GM19193 (cell line): ENCODE measurements around the gene PEX6.

ENCODE experiments used
- POLR2A ChIP-seq: IDR thresholded peaks from 4 replicates; pipeline ENCODE4 v1.6.1; 2011; ENCODE audit not compliant: insufficient read depth, insufficient read length; ENCODE audit errors: extremely low read depth

Gene PEX6

DNA sequence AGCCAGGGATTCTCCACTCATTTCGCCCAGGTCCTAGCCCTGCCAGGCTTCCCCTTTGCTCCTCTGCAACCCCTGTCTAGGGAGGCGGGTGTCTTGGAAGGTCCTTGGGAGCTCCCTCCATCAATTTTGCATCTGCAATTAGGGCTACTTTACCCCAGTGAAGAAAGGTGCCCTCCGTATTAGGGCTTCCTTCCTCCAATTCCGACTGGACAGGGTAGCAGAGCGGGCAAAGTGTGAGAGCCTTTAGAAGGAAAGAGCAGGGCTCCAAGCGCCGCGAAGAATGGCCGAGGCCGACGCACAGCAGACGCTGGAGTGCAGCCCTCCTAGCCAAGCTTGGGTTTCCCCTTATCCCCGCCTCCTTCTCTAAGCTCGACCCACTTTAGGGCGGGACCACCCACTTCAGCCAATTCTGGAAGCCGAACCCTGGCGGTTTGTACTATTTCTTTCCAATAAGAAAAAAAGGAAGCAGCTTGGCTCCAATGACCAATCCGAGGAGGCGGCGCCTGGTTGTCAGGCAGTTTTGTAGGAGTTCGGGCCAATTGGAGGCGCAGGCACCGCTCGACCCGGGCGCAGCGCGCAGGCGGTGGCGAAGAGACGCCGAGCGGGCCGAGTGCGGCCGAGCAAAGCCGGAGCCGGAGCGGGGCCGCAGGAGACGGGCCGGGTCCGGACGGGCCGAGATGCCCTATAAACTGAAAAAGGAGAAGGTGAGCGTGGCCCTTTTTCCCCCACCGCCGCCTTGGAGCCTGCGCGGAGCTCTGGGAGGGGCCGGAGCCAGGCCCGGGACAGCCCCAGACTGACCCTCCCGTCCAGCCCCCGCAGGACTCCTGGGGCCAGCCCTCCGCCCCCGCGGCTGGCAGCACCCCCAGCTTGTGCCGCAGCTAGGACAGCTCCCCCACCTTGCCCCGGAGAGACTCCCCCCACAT is 5.3 kb upstream of the PEX6 start, which contains the start of gene PPP2R5D:
TSS of gene PPP2R5D (plus strand) at position 570 of the 923 bp plus-strand sequence. CDS start at position 678, 108 bp downstream.
- peak; percentile 92 for TF ChIP-seq POLR2A

DNA sequence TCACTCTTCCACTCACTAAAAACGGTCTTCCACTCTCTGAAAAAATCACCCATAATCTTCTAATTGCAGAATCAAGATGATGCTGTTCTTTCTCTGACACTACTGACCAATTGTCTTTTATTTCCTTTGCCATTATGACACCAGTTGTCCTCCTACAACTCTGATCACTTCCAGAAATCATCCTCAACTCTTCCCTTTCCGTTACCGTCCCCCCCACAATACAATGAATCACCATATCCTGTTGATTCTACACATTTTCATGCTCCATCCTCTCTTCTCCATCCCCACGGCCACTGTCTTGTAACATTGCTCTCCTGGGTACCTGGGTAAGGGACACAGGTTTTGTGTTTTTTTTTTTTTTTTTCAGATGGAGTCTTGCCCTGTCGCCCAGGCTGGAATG is 2.9 kb upstream of the PEX6 start:
- no peak for TF ChIP-seq POLR2A

DNA sequence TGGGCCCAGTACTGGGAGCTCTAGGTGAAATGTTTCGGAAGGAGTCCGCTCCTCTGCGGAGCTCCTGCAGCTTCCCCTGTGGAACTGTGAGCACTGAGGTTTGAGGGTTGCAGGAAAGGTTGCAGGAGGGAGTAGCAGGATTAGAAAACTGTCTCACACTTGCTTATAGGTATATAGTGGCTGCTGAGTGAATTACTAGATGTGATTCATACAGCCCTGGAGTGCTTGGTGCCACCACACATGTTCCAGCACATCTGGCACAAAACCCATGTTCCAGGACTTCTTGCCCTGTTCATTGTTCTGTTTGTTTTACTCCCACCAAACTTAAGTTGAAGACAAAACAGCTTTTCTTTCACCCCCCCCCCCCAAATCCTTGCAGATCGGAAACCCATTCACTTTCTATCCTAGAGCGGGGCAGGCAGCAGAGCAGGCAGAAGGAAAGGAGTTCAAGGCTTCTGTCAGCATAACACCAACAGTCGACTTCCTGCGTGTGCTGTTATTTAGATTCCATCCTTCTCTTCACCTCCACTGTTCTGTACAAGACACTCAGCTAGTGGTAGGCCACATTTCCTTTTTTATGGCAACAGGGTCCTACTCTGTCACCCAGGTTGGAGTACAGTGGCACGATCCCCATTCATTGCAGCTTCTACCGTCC is 669 bp upstream of the PEX6 start:
- no peak for TF ChIP-seq POLR2A

DNA sequence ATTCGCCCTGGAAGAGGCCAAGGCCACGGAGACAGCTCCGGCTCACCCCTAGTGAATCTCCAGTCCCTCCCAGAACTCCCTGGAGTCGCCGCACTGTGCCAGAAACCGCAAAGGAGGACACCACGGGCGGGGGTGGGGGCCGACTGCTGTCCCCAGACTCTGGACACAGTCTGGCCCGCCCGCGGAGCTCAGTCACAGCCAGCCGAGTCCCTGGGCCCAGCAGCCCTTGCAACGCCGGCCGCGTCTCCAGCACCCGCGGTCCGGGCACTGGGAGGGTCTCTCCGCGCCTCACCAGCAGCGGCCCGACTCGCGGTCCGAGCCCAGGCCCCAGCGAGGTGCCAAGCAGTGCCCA is 518 bp downstream of the PEX6 start:
- TF ChIP-seq POLR2A = no peak

DNA sequence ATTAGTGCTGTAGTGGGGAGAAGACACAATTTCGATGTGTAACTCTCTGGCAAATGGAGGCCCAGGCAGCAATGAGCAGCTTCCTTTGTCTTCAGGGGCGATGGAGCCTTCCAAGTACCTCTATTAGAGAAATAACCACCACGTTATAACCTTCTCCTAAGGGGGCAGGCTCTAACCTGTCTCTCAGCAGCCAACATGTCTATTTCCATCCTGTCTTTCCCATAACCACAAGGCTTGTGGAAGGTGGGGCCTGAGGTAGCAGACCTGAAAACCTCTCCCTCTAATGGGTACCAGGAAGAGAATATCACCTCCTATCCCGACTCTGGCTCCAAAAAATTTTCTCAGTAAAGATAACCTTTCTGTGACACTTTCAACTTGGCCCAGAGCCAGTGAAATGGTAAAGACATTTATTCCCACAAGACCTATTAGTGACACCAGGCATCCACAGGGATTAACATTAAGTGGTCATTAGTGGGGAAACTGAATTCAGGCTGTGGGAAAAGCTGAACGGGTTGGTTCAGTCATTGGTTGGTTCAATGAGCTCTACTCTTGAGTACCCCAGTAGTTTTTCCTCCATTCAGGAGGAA is 4.0 kb downstream of the PEX6 start:
- TF ChIP-seq POLR2A = no peak

DNA sequence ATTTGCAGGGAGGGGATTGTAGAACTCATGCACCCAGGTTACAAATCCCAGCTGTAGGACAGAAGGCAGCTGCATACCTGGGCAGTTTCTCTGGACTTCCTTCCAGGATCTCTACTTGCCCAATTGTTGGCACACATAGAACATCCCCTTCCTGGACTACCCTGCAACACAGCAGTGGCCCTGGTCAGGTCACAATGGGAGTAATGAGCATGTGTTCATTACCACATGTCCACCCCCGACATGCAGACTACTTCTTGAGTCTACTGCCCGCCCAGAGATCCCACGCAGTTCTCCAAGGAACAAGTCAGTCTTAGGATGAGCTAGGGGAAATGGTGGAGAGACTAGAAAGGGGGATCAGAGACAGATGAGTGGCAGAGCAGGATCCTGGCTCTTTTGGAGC is 5.1 kb downstream of the PEX6 start:
- TF ChIP-seq POLR2A = no peak

DNA sequence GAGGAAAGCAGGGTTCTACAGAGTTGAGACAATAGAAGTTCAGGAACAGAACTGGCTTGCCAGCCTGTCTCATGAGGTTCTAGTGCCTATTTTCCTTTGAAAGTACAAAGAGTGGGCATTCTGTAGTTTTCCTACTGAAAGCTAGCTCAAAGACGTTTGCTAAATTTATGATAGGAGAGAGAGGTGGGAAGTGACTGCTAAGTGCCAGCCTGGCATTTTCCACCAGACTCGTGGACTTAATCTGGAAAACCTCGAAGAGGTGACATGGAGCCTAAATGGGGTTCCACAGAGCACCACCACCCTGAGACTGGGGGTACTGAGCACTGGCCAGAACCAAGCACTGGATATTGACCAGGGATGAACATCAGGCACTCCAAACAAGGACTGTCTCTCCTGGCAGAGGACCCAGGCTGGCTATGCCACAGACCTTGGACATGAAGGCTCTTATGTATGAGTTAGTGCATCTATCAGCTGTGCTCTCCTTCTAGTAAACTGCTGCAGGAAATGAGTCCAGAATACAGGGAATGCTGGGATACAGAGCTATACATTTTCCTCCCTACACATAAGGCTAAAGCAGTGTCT is 7.1 kb downstream of the PEX6 start:
- no peak for TF ChIP-seq POLR2A

DNA sequence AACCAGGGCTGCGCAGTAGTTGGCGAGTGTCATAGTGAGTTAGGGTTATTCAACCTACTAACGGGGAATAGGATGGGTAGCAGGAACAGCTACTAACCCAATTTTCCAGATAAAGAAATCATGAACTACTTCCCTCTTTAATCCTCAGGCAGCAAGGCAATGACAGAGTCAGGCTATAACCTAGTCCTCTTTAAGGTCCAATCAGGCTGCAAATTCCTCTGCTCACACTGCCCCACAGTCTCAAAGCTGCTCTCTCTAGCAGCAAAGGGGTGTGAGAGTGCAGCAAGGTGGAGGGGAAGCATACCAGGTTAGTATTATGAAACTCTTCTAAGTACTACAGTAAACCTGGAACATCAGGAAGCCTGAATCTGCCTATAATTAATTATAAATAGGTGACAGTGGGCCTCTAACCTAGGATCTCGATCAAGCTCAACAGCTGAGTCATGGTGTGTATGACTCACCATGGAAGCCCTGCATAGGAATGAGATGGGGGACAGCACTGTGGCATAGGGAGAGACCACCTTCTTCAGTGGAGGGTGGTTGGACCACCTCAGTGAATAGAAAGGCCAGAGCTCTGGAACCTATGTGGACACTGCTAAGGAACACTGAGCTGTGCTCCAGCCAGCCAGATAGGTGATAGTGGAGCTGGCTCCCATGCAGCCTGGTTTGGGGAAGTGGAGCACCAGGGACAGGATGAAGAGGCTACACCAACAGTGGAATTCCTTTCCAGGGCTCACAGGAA is 7.9 kb downstream of the PEX6 start:
- no peak for TF ChIP-seq POLR2A

DNA sequence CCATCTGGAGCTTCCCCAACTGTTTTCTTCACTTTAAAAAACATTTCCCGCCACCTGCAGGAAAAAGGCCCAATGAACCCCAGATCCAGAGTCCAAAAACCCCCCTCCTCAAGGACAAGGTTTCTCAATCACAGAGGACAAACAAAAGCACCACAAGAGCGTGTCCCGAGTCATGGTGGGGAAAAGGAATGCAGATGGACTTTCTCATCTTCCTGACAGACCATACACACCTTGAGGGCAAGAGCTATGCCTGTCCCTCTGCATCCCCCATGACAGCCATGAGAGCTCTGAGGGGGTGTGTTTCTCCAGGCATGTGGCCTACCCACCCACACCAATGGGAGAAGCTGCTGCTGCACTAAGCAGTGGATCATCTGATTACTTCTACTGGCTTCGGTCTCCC is 9.0 kb downstream of the PEX6 start:
- TF ChIP-seq POLR2A = no peak

DNA sequence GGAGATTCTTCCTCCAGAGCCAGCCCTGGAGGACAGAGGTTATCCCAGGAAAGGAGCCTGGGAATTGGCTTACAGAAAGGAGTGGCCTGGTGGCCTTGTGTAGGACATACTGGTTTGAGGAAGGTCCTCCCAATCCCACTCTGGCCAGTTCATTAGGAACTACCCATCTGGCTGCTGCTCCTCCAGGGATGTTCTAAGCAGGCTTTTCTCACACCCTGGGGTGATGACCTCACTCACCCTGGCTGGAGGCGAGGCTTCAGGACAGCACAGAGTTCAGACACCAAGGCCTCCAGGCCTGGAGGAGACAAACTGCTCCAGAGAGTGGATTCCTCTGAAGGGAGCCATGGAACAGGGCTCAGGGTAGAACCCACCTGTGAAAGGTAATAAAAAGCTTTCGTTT is 9.6 kb downstream of the PEX6 start:
- TF ChIP-seq POLR2A = no peak

DNA sequence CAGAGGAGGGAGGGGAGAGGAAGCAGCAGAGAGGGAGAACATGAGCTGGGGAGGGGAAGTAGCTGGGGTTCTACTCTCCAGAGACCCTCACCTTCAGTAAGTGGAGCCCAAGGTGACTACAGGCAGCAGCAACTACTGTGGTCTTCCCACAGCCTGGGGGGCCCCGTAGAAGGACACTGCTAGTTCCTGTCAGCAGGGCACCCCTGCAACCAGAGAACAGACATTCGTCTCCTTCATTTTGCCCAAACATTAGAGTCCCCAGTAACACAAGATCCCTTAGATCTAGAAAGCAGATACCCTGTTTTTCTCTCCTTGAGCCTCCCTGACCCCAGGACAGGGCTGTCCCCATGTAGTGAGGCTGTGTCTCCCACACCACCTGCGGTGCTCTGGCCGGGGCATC is 10.2 kb downstream of the PEX6 start:
- no peak for TF ChIP-seq POLR2A

DNA sequence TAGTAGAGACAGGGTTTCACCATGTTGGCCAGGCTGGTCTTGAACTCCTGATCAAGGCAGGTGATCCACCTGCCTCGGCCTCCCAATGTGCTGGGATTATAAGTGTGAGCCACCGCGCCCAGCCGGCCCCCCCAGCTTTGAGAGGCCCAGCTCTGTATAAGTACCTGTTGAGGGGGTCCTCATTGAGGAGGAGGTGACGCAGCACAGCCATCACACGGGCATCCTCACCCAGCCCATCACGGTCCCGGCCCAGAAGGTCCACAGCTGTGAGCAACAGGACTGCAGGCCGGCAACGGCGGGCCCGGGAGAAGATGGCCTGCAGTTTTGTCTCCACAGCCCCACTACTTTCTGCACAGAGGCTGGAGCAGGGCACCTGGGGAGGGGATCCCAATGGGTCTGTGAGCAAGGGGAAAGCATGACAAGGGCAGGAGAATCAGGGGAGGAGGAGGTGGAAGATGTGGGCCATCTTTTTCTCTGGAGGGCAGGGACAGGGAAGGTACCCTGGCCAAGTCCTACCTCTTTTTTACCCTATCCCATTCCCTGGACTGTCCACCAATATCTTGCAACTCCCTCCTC is 10.8 kb downstream of the PEX6 start:
- no peak for TF ChIP-seq POLR2A

DNA sequence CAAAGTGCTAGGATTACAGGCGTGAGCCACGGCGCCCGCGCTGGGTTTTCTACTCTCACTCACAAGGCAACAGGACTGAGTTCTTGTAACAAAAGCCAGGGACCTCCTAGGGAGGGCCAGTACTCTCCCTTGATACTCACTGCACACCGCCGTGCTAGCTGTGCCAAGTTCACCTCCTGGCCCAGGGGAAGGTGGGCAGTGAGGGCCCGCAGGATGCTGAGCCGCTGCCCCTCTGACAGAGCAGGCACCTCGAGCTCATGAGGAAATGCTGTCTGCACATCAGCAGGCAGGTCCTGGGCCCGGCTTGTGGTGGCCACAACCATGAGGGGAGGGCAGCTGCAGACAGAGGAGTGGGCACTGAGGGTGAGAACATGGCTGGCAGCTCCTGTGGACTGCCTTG is 11.8 kb downstream of the PEX6 start:
- TF ChIP-seq POLR2A = no peak

DNA sequence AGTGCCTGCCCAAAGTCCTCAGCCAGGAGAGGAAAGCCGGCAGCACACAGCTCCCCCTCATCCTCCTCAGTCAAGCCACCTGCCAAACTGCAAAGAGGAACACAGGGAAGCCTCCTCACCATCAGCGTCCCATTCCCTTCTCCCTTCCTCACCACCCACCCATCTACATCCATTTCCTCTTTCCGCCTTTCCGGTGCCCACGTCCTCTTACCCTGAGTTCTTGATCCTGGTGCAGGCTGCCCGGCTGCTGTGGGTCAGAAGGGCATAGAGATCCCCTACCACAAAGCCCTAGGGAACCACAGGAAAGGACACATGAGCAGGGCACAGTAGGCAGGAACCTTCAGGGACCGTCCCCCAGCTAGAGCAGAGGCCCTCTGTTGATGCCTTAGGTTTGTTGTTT is 12.4 kb downstream of the PEX6 start:
- no peak for TF ChIP-seq POLR2A

DNA sequence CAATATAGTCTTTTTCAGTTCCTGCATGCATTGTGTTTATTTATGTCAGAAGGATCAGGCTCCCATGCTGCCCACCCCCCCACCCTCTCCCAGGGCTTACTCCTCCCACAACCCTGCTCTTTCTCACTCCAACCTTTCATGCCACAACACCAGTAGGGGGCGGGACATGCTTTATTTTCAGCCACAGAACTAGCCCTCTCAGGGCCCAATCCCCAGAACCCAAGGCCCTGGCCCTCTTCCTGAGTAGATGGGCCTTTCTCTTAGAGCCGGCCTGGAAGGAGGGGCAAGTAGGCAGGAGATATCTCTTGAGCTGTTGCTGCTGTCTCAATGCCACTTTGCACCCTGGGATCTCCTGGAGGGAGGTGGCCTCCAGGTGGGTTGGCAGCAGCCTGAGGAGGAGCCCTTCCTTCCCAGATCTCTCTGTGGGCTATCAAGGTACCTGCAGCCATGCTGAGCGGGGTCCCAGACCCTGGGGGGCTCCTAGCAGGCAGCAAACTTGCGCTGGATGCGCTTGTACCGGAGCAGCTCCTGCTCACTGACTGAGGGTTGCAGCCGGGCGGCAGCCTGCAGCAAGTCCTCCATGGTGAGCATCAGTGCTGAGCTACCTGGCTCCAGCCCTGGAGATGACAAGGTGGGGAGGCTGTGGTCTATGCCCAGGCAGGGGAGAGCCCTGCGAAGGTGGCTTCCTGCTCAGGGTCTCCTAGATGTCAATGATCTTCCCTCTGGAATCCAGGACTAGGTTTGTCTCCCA is 15.0 kb downstream of the PEX6 start:
- no peak for TF ChIP-seq POLR2A
